NCI-H1436 (cell line): Measurements from ENCODE around the gene FOXD1.

Experiments used
- DNase-seq: peaks from one replicate; lab custom pipeline; 2025; lab: John Stamatoyannopoulos, UW

The FOXD1 gene

DNA sequence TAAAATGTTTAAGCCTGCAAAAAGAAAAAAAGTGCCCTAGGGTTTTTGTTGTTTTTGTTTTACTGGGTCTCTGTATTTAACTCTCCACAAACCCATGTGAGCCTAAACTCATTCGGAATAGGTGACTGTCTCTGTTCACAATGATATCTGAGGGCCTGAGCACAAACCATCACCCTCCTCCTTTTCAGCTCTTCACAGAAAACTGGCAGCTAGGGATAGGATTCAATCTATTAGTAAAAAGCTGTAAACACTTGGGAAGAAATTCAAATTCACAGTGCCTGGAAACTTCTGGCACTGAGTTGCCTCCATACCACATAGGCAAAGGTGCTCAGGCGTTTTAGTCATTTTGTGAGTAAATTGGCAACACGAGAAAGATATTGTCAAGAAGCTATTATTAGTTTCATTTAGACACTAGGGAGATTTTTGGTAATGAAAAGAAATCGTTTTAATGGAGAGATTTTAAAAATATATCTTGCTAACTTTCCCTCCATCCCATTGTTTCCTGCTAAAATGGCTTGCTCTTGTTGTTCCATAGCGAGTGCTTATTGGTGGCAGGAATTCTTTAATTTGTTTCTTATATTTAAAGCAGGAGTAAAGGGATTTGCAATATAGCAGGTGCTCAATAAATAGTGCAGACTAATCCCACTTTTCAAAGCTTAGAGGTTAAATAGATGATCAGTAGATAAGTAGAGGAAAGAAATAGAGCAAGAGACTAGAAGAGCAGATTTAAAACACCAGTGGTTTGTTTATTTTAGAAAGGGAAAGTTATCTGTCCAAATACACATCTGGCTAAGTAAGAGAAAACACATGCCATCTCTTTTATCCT, 9.7 kb downstream of the FOXD1 start:
- no peak for DNase-seq

DNA sequence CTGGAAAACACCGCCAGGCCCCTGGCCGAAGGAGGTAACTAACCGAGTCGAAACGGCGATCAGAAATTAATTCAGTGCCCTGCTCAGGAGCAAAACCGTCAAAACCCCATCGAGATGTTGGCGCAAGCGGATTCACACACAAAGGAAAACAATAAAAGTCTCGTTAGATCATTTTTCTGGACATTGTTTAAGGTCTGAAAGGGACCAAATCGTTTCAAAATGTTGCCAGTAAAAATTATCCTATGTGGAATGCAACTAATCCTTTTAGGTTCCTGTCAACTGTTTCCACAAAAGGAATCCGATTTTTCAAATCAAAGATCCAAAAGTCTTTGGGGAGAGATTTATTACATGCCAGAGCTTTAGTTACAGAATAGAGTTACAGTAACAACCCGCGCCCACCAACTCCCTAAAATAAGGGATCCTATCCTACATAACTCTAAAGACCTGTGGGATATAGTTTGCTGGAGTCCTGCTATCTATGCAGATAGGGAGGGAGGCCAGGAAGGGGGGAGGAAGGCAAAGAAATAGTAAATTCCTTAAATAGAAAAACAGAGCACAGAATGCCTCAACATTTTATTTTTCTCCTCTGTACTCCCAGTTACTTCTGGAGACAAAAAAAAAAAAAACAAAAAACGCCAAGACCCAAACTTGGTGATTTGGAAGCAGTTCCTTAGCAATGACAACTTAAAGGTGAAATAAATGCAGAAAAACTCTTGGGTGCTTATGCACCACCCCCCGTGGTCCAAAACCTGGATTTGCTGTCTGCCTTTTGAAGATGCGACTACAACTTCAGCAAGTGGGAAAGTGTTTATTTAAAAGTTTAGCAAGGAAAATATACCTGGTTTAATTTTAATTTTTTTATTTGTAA, 10.6 kb downstream of the FOXD1 start:
- no peak for DNase-seq

DNA sequence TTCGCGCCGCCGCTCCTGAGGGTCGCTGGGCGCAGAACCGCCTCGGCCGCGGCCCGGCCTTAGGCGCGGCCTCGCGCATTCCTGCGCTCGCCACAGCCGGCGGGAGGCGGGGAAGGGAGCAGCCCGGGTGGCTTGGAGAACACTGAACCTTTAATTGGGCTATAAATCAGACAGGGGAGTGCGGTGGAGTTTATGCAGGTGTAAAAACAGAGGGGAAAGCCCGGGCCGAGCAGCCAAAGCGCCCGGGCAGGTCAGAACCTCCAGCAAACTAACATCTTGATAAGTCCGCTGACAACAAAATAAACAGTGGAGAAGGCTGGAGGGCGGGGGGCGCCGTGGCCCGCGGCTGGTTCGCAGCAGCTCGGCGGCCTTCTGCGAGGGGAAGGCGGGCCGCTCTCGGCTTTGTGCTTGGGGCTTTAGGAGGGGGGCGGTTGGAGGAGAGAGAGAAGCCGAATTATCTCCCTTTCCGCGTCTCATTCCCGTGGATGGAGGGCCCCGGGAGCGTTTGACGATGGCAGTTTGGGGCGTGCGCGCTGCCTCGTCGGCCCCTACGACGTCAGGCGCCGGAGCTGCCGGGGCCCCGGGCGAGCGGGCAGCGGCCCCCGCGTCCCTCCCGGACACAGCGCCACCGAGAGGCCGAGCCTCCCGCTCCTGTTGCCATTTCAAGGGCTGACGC, 11.3 kb downstream of the FOXD1 start:
- DNase-seq, result no peak

DNA sequence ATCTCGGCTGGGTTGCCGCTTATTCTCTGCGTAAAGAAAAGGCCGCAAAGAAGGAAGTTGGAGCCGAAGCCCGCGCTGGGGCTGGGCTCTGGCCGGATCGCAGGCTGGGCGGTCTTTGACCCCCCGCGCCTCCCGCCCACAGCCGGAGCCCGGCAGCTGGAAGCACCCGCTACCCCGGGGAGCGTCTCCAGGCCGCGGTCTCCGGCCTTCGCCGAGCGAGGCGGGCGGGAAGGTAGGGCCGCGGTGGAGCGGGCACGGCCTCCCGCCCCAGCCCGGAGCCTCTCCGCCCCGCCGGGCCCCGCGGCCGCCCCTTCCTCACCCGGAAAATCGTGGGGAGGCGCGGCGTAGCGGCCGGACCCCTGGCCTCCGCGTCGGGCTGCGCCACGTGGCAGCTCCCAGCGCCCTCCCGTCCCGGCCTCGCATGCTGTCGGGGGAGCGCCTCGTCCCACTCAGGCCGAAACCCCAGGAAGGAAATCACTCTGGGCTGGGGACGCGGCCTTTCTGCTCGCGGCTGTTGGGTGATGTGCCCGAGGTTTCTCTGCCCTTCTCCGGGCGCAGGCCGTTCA, 12.0 kb downstream of the FOXD1 start:
- no peak for DNase-seq

DNA sequence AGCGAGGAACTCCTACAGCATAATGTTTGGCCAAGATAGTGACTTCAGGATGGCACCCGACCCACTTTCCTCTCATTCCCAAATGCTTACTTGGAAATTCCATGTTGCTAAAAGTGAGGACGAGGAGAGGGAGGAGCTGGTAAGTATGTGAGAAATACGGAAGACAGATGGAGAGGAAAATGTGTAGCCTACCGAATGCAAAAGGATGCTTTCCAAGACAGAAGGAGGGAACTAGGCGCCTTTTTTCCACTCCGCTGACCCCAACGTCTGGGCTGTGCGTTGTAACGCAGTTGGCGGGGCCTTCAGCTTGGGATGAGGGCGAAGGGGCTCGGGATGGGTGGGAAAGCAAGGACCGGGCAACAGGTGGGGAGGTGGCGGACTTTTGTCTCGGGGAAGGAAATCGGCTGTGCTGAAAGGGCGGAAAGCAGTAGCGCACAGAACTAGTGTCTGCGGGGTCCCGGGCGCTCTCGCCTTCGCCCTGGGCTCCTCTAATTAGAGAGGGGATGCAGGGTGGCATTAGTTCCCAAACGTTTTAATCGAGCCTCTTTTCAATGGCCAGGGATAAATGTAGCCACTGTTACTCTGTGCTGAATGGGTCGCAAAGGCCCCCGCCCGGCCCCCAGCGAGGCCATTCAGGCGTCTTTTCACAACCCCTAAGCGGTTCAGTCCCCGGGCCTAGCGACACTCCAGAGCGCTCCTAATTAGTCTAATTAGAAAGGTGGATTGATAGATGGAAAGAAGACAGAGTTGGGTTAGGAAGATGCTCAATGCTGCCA, 12.6 kb downstream of the FOXD1 start:
- no peak for DNase-seq

DNA sequence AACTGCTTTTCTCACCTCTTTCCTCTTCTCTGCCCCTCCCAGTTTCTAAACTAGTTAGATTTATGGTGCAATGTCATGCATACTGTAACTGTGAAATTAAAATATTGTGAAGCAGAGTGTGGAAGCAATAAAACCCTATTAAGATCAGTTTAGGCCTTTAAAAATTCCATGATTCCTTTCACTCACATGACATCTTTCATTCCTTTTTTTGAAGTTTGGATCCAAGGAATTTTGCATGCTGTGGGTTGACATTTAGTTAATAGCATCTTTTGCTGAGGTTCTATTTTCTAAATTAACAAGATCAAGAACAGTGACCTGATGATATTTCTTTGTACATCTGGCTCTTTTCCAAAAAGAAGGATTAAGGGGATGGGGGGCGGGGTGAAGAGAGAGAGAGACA, 13.7 kb downstream of the FOXD1 start:
- no peak for DNase-seq

DNA sequence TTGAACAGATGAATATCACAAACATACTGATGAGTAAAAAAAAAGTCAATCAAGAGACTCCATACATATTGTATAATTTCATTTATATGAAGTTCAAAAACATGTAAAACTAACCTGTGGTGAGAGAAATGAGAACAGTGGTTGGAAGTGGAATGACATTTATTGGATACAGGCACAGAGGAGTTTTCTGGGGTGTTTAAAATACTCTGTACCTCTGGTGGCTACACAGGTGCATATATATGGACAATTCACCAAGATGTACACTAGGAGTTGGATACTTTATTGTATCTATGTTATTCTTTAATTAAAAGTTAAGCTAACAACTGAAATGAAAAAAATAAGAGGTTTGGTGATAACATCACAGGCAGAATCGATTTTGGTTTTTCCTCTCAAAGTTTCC, 14.1 kb downstream of the FOXD1 start:
- DNase-seq, result no peak

DNA sequence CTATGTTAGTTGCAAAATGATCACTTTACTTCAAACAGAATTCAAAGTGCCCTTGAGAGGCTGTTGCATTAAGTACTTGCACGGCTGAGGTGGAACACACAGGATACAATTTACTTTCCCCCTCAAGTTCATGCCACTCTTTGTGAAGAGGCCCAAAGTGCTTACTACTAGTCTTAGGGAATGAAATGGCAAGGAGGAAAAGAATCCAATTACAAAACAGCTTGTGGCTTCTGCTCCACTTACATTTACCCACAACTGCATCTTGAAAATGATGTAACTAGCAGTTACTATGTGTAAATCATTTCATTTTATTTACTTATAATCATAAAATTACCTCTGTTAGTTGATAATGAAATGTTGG, 14.6 kb downstream of the FOXD1 start:
- DNase-seq, result no peak

DNA sequence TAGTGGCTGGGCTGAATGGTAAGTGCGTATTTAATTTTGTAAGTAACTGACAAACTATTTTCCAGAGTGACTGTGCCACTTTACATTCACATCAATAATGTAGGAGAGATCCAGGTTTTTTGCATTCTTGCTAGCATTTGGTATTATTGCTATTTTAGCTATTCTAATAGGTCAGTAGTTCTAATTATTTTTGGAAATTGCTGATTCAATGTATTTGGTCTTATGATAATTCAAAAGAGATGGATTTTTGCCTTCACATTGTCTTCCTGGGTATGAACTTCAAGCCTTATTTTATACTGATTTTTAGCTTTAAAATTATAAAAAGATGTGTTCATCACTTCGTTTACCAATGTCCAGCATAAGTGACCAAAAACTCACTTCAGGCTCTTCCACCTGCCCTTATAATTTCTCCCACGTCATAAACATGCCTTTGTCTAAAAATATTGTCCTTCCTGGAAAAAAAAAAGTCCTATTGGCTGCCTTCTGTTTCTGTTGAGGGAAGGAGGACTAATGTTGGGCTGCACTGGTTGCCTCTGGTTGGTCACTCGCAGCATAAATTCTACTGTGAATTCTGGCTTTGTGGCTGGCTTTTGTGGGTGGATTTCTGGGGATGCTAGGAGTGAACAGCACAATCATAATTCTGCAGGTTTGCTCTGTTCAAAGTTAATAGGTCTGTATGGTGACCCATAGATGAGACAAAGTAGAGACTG, 15.2 kb downstream of the FOXD1 start:
- no peak for DNase-seq

DNA sequence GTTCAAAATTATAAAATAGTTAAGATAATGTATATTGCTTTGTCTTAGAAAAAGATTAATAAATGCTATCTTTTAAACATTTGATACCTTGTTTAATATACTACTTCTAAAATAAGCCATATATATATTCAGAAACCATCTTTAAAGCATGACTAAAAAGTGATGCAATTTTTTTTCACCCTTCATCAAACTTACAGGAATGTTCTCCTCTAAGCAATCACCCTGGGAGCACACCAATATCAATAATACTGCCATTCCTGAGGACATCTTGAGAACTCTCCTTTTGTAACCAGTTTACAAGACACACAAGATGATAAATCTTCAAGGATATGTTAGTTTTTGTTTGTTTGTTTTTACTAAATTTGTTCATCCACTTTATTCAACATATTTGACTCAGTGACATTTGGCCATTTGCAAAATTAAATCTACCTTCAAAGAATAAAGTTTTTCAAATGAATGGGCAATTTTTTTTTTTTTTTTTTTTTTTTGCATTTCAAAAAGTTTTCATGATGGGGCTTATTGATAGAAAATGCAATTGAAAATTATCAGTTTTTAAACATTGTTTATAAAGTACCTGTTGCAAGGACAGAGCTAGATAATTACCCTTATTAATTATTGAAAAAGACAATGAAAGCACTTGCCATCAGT, 17.2 kb downstream of the FOXD1 start:
- DNase-seq, result no peak

DNA sequence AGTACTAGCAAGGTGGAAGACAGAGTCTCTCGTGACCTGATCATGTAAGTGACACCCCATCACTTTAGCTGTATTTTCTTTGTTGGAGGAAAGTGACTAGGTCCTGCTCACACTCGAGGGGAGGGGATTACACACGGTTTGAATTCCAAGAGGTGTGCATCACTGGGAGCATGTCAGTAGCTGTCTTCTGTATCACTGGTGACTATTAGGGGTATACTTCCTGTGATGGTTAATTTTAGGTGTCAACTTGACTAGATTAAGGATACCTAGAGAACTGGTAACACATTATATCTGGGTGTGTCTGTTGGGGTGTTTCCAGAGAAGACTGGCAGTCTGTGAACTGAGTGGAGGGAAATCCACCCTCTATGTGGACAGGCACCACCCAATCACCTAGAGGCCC, 22.5 kb downstream of the FOXD1 start:
- DNase-seq, result no peak

DNA sequence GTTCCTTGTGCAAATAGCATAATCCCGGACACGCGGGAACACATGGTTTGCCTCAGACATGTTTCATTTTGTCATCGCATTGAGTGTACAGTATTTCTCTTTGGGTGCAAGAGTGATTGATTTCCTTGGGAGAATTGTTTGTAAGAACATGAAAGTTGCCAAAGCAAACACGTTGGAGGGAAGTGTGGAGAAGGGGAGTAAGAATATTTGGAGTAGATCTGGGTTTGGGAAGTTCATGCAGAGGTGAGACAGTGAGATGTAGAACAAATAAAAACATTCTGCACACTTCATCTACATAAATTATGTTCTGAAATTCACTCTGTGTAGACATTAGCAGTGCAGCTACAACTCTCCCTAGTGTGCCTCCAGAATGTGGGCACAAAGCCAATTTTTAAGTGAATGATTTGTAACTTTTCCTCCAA, 24.0 kb downstream of the FOXD1 start:
- no peak for DNase-seq

DNA sequence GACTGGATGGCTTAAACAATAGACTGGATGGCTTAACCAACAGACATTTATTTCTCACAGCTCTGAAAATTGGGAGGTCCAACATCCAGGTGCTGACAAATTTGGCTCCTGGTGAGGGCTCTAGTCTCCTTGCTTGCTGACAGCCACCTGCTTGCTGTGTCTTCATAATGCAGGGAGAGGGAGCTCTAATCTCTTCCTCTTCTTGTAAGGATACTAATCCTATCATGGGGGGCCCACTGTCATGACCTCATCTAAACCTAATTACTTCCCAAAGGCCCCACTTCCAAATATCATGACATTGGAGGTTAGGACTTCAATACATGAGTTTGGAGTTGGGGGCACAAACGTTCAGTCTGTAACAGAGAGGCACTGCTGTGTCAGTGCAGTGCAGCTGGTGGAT, 26.4 kb downstream of the FOXD1 start:
- no peak for DNase-seq

DNA sequence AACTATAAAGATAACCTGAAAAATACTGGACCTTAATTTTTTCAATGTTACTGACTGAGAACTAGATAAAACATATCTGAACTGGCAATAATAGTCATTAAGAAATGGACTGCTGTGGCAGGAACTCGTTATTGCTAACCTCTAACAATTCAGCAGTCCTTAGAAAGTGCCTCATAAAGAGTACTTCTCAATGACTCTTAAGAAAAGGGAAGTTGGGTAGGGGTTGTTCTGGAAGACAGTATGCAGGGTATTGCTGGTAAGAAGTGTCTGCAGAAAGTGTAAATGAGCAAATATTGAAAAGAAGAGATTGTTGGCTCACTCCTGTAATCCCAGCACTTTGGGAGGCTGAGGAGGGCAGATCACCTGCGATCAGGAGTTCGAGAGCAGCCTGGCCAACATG, 27.9 kb downstream of the FOXD1 start:
- no peak for DNase-seq

DNA sequence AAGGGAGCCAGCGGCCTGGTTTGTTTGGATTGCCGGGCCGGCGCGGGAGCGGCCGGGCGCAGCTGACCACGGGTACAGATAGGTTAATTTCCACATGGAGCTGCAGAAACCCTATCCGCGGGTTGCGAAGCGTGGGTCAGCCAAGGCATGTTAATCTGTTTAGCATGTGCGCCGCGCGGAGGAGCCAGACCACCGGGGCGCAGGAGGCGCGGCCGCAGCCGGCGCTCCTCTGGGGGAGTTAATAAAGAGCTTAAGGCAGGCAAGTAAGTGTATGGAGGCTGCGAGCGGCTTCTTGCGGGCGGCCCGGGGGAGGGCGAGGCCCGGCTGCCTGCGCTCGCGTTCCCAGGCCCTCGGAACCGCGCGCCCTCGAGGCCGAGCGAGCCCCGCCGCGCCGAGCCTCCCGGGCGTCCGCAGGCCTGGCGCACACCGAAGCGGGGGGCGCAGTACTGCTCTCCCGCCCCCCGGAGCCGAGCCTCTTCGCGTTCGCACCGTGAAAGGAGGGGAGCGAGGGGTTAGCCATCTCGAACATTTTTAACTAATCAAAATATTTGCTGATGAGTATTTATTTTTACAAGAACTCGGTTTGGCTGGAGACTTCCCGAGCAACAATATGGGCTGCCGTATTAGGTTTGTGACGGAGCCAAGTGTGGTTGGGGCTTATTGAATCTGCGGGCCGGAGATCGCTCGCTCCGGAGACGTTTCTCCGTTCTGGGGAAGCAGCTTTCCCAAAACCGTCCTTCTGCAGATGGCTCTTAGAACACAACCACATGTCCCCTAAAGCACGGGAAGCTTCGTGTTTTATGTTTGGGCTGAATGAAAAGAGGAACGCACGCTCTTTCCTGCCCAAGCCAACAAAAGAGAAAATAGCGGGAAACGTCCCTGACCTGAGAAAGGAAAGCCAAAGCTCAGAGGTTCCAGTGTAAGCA, 28.8 kb downstream of the FOXD1 start:
- no peak for DNase-seq

DNA sequence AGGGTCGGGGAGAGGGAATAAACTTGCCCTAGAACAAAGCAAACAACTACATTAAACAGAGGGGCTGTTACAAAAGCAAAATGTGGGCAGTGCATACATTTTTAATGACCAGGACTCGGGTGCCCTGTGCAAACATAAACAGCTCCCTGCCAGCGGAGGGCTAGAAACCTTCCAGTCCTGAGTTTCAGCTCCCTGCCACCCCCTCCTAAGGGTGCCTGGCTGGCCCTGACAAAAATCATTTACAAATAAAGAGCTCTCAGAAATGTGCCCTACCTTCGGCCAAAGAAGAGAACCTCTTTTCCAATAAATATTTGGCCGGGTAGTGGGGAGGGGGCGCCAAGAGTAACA, 29.5 kb downstream of the FOXD1 start:
- DNase-seq, result no peak

DNA sequence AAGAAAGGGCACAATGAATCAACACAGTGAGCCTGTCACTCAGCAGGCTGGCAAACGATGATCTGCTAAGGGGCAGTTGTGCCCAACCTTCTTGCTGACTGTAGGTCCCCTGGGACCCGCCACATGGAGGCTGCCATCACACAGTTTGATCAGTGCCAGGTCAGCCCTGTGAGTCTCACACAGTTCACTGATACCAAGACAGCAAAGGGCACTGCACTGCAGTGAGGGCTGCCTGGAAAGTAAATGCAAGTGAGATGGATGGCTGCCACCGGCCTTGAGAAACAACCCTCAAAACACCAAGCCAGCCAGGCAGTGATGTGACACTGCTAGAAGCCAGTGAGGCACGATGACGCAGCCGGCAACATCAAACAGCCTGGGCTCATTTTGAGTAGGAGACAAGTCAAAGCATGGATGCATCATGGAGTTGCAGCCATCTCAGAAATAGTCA, 30.3 kb downstream of the FOXD1 start:
- no peak for DNase-seq

DNA sequence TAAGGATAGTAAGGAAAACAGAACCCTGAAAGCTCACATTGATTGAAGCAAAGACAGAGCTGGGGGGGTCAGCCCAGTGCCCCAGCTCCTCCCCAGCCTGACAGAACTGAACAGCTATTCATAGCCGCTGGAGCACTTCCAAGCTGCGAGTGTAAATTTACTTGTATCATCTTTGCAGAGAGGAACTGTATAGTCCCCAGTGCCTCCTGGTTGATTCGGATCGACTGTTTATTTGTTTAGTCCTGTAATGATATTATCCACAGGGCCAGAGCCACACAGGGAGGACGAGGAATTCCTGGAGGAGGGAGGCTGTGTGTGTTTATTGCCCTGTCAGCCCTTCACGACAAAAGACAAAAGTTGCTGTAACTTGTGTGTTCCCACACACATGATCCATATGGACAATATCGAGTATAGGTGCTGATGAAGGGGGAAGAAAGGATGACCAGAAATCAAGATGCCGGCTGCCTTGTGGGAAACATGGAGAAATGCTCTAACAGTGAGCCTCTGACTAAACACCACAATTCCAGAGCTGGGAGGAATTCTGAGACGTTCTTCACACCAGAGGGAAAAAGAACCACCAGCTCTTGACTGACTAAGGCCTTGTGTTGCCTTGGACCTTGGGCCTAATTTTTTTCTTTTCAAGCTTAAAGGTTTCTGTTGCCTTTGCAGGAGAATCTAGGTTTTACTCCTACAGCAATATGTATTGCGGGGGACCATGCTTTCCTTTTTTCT, 31.1 kb downstream of the FOXD1 start:
- DNase-seq, result no peak

DNA sequence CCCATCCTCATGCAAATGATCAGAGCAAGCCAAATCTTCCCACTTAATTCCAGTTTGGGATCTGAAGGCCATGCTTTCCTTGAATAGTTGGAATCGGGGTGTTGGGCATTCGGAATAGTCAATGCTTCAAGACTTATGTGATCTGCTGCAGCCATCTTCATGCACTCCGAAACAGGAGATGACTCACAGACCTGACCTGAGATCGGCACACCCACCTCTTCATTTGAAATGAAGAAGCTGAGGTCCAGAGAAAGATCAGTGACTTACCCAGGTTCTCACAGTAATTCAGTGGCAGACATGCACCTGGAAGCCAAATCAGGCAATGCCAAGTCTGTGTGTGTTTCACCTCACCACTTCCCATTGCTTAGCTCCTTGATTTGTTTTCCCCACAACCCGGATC, 33.0 kb downstream of the FOXD1 start:
- DNase-seq, result no peak
